GM19035 (cell line): ENCODE measurements around the gene FMN1.

ENCODE experiments used
- ATAC-seq: cut with Tn5 transposase; IDR thresholded peaks from one replicate; pipeline ENCODE4 v1.9.1; 2021; ENCODE audit not compliant: unreplicated experiment

Gene FMN1

DNA sequence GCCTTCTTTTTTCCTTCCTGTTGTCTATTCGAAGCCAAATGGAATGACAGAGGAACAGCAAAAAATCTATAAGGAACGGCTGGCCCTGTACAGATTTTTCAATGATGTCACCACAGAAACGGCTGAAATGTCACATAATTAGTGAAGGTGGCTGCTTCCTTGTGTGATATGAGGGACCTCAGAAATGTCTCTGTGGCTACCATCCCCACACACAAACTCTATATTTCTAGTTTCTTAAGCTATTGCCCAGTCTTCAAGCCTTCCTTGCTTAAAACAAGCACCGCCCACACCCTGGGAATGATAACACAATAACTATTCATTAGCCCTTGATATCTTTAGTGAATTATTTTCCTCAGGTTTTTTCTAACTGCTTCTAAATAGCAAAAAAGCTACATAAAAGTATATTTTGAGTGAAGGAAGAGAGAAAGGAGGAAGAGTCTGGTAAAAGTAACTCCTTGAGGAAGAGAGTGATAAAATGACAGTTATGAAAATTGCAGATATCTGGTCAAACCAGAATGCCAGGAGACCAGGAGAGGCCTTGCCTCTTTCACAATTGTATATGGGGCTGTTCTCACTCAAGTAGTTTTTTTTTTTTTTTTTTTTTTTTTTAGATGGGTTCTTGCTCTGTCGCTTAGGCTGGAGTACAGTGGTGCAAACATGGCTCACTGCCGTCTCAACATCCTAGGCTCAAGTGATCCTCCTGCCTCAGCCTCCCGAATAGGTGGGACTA, 38.7 kb downstream of the FMN1 start:
- ATAC-seq: no peak

- ATAC-seq: no peak
Measured at GRCh38 chr15:33154351-33155166, 40.0 kb downstream of the FMN1 start.

DNA sequence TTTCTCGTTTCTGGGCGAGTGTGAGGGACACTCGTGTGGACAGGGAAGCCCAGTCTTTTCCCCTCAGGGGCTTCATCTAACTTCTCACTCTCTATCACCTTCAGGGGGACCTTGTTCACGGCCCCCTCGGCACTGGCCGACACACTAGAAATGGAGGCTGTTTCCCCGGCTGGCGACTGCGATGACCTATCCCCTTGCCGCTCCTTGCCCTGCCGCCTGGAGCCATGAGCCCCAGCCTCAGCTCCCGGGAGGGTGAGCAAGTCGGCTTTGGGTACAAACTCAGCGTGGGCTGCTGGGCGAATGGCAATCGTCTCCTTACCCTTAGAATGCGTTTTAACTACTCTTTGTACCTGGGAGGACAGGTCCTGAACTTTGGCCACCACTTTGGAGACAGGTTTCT, 41.0 kb downstream of the FMN1 start:
- ATAC-seq: no peak

DNA sequence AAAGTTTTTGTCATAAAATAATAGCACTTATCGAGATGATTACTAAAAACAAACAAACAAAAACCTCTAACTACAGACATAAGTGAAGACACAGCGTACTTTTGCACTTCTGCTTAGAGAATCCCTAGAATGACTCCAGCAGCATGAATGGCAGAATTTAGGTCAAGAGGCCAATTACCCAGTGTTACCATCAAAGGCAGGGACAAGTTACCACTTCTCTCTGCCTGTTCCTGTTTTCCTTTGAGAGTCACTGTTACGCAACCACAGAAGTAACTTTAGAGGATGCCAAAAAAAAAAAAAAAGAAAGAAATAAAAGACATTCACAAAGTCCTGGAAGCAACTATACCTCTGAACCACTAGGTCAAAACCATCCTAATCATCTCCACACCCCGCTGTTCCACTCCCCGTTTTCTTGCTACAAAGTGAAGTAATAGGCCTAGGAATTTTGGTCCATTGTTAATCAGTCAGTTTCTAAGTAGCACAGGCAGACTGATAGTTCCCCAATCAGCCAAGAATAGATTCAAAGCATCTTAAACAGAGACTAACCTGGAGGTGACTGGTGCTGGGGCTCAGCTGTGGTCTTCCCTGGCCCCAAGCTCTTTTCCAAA, 41.9 kb downstream of the FMN1 start:
- ATAC-seq: no peak

- no peak for ATAC-seq
Measured at GRCh38 chr15:33150971-33151370, 43.5 kb downstream of the FMN1 start.

DNA sequence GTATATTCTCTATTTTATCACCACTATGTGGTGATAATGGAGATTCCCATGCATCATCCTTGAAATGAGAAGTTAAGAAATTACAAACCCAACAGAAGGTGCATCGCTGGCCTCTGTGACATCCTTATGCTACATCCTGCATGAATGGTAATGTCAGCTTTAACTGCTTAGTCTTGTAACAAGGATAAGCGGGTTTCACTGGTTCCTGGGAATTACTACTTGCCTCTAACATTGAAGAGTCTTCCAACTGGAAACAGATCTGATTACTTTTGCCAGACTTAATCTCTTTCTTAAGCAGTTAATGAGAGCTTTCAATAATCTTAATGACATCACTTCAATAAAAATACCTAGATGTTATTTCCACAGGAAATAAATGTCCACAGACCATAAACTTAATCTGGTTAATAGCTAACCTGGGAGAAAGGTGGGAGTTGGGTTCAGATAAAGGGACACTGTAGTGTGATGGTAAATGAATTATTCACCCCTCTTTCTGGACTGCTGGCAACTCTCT, 44.0 kb downstream of the FMN1 start:
- ATAC-seq: no peak

DNA sequence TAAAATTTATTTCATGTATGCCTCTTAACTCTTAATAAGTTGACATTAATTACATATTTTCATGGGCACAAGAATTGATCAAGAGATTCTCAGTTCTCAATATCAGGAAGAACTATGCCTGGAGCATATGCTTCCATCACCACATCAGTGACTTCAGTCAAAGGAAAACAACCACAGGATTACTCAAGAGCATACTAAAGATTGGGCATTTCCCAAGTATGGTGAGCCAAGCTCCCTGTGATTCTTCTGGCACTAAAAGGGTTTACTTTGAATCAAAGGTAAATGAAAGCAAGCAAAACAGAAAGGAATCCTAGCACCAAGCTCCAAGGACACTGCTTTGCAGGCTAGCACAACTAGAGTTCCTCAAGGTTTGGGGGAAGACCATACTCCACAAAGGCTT, 44.6 kb downstream of the FMN1 start:
- no peak for ATAC-seq

DNA sequence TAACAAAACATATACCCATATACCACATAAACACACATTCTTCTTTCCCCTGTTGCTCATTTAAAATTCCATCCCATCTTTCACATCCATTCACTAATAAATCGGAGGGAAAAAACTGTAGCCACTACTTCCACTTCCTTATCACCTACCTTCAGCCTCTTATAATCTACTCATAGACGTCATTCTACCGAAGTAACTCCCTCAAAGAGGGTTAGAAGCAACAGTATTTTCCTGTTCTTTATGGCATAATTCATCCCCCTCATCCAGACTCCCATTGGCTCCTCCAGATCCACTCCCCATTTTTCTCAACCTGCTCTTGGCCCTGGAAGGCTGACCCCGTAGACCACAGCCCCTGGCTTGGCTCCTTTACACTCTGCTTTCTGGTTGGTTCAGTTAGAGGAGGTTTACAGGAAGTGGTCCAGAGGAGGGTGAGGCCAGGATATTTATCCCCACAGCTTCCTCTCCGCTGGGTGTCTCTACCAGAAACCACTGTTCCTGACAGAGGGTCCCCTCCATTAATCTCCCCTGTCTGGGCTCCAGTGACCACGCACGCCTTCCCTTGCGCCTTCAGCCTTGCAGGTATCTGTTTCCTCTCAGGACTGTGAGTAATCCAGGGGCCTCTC, 46.3 kb downstream of the FMN1 start:
- no peak for ATAC-seq

DNA sequence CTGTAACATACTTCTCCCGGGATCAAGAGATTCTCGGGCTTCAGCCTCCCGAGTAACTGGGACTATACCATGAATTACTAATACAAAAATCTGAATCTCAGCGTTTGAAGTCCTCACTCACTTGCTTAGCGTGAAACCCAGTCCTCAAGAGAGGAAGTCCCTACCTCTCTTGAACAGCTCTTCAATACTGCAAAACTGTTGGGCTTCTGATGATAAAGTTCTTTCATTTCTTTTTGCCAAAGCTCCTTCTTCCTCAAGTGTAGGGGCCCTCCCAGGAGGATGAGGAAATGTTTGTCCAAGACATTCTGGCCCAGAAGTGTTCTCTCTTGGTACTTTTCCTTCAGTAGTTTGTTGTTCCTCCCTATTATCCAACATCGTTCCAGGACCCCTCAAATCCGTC, 48.5 kb downstream of the FMN1 start:
- ATAC-seq: no peak

GRCh38 chr15:33145447-33145846, 49.1 kb downstream of the FMN1 start:
- ATAC-seq: no peak

GRCh38 chr15:33142708-33143107, 51.8 kb downstream of the FMN1 start:
- no peak for ATAC-seq

GRCh38 chr15:33138000-33138399, 56.5 kb downstream of the FMN1 start:
- no peak for ATAC-seq

DNA sequence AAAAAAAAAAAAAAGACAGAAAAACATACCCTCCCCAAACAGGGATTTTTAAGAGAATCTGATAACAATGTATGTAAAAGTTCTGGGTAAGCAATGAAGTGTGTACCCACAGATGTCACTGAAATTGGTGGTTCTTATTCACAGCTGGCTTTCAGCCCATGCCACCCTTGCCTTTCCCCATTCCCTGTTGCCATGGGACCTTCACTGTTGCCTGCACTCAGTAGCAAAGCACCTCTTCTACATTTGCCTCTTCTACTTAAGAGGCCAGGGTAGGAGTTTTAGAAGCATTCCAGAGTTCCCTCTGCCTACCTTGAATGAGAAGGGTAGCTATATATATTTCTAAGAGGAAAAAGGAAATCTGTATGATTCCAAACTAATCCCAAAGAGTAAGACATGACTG, 57.4 kb downstream of the FMN1 start:
- ATAC-seq: no peak

DNA sequence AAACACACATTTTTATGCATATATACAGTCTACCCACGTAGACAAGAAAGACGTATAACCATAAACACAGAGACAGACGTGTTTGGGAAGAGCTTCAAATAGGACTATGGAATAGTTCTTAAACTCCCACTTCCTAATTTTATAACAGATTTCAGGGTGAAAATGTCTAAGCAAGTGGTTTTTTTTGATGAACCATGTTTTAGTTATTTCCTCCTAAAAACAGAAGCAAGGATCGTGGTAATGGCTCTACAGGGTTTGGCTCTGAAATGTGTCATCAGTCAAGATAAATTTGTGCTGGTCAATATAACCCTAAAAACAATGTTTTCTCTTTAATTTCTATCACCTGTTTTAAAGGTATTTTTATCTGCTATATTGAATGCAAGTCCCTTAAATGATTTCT, 58.2 kb downstream of the FMN1 start:
- ATAC-seq: no peak

DNA sequence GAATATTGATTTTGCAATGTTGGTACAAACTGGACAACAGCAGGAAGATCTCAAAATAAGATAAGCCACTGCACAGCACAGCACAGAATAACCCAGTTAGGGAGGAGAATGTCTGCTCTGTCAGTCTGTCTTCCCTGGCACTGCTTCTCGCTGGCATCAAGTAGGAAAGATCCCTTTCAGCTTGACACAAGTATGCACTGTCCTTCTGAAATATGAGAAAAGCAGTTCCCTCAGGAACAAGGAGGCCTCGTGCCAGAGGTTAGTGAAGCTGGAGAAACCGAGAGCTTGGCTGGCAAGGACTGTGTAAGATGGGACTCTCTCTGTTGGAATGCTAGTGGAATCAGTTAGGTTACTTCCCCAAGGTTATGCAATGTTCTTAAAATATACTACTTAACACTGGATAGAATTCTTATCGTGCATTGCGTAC, 59.1 kb downstream of the FMN1 start:
- ATAC-seq: no peak

DNA sequence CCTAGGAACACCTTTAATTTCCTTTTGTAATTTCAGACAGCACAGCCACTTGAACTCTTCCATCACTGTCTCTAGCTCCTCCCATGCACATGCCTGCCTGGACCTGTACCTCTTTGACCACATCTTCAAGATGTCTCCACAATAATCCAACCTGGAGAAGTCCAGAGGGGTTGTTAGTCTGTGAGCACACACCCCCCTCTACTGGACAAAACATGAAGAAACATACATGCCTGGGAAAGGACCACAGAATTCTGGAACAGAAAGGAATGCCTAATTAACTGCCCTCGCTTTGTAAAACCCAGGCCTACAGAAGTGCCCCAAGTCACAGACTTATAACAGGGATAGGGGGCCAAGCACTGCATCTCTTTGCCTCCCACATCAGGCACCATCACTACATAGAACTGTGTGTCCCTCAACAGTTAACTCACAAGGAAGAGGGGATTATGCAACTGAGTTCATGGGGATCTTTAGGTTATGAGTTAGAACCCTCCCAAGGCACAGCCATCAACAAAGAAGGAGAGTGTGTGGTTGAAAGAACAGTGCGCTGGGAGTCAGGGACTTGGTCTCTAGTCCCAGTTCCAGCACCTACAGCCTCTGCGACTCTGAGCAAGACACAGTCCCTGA, 61.7 kb downstream of the FMN1 start:
- no peak for ATAC-seq

- no peak for ATAC-seq
Measured at GRCh38 chr15:33132233-33132580, 62.3 kb downstream of the FMN1 start.

DNA sequence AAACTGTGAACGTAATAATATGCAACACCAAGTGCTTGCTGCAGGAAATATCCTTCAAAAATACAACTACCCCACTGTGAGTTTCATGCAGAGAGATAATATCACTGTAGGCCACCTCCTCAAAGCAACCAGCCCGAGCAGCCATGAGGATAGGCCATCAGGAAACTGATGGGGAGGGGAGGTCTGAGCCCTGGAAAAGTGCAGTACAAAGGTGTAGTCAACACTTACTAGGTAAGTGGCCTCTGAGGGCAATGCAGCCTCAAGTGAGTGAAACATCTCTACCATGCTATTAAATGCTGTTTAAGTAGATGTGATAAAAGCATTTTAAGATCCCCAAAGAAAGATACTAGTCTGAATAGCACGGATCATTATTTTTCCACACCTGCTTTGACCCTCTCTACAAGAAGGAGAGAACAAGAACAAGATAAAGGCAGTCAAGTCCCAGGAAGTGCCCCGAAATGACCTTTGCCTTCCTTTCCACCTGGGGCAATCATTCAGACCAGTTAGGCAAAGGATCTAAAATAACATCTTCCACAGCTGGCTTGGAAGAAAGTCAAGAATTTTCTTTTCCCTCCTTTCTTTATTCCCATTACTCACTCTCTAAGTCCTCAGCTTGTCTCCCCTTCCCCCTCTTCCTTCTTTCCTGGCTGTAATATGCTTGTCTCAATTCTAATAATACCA, 62.8 kb downstream of the FMN1 start:
- no peak for ATAC-seq

- ATAC-seq: no peak
Measured at GRCh38 chr15:33126559-33127290, 67.8 kb downstream of the FMN1 start.
